ENCODE measurements around the gene DAGLA. TPM values are rescaled to one million over a fixed set of nuclear protein-coding genes. Genes with fewer than 3 reads are reported as not detected.

DAGLA gene
- total RNA-seq, 1 donor from 2014 or later: 1.1 TPM

- Mint-ChIP-seq H3K27ac (peak overlapping the region; percentile 33), H3K4me3 (no peak overlapping the region), H3K9me3 (no peaks in the 10 kb centered on the region), H3K27me3 (ENCODE audit: insufficient read depth, low read depth) (peaks cover 7% of the 10 kb centered on the region), H3K36me3 (no peaks in the 10 kb centered on the region), H3K4me1 (peaks cover 10% of the 10 kb centered on the region)
- Histone ChIP-seq H3K4me1 (peaks cover 22% of the 10 kb centered on the region), H3F3A (ENCODE audit: low read depth) (no peaks in the 10 kb centered on the region), H3K9me3 (ENCODE audit: low read depth) (no peaks in the 10 kb centered on the region), H2AFZ (replicated peaks) (no peak overlapping the region), H3K79me2 (ENCODE audit: low read depth) (no peaks in the 10 kb centered on the region), H3K9ac (no peak overlapping the region), H3K36me3 (no peaks in the 10 kb centered on the region), H3K27me3 (no peaks in the 10 kb centered on the region), H3K27ac (no peak overlapping the region), H3K4me2 (no peak overlapping the region), H3K4me3 (no peak overlapping the region), H4K20me1 (ENCODE audit: low read depth) (no peaks in the 10 kb centered on the region)
- DNase-seq (ENCODE audit: low spot score): no peak
- TF ChIP-seq CTCF (IDR thresholded peaks at IDR 0.05): no peak
- no peak for TF ChIP-seq EZH2phosphoT487 (IDR thresholded peaks at IDR 0.05)
- TF ChIP-seq EZH2 (IDR thresholded peaks at IDR 0.05): no peak
Measured at GRCh38 chr11:61706452-61707400, 26.5 kb downstream of the DAGLA start.

- DNase-seq (ENCODE audit: low spot score): no peak
- Mint-ChIP-seq H3K27ac (no peak overlapping the region), H3K9me3 (no peaks in the 10 kb centered on the region), H3K4me1 (peaks cover 14% of the 10 kb centered on the region), H3K36me3 (no peaks in the 10 kb centered on the region), H3K4me3 (no peak overlapping the region), H3K27me3 (ENCODE audit: insufficient read depth, low read depth) (peaks cover 4% of the 10 kb centered on the region)
- Histone ChIP-seq H3F3A (ENCODE audit: low read depth) (no peaks in the 10 kb centered on the region), H3K27ac (no peak overlapping the region), H3K9ac (no peak overlapping the region), H3K79me2 (ENCODE audit: low read depth) (no peaks in the 10 kb centered on the region), H3K27me3 (no peaks in the 10 kb centered on the region), H3K4me1 (peaks cover 22% of the 10 kb centered on the region), H3K4me3 (no peak overlapping the region), H4K20me1 (ENCODE audit: low read depth) (no peaks in the 10 kb centered on the region), H3K9me3 (ENCODE audit: low read depth) (no peaks in the 10 kb centered on the region), H3K36me3 (no peaks in the 10 kb centered on the region), H3K4me2 (no peak overlapping the region), H2AFZ (replicated peaks) (no peak overlapping the region)
- TF ChIP-seq EZH2phosphoT487 (IDR thresholded peaks at IDR 0.05) (no peak), CTCF (IDR thresholded peaks at IDR 0.05) (no peak), EZH2 (IDR thresholded peaks at IDR 0.05) (no peak)
Measured at GRCh38 chr11:61707574-61707973, 27.4 kb downstream of the DAGLA start.

- peaks cover 8% of the 10 kb centered on the region for H3F3A ChIP-seq (ENCODE audit: low read depth)
- no peak for DNase-seq (ENCODE audit: low spot score)
- no peaks in the 10 kb centered on the region for H3K9me3 ChIP-seq (ENCODE audit: low read depth)
- Mint-ChIP-seq H3K27ac (no peak overlapping the region), H3K4me1 (peaks cover 26% of the 10 kb centered on the region), H3K9me3 (no peaks in the 10 kb centered on the region), H3K36me3 (no peaks in the 10 kb centered on the region), H3K27me3 (ENCODE audit: insufficient read depth, low read depth) (peaks cover 5% of the 10 kb centered on the region), H3K4me3 (no peak overlapping the region)
- no peak overlapping the region for H3K9ac ChIP-seq
- H3K79me2 ChIP-seq (ENCODE audit: low read depth): no peaks in the 10 kb centered on the region
- no peaks in the 10 kb centered on the region for H4K20me1 ChIP-seq (ENCODE audit: low read depth)
- H2AFZ ChIP-seq (replicated peaks): no peak overlapping the region
- no peak overlapping the region for H3K4me3 ChIP-seq
- TF ChIP-seq EZH2 (IDR thresholded peaks at IDR 0.05): no peak
- TF ChIP-seq CTCF (IDR thresholded peaks at IDR 0.05): no peak
- no peak overlapping the region for H3K4me2 ChIP-seq
- peaks cover 28% of the 10 kb centered on the region for H3K4me1 ChIP-seq
- no peak overlapping the region for H3K27ac ChIP-seq
- no peaks in the 10 kb centered on the region for H3K27me3 ChIP-seq
- H3K36me3 ChIP-seq: no peaks in the 10 kb centered on the region
Measured at GRCh38 chr11:61709110-61709509, 28.9 kb downstream of the DAGLA start.

All from neural progenitor cell (in vitro differentiated cells).